A549 (cell line): ENCODE measurements around the gene LRP6. TPM values are rescaled to one million over a fixed set of nuclear protein-coding genes. Genes with fewer than 3 reads are reported as not detected.
A peak's percentile ranks its signal among the peaks of the same experiment; 100 is the strongest.

Experiments used
- ATAC-seq, 2 experiments: fragments of 200-7000 bp in 1 of 2; fragments of >200 bp in 1 of 2; cut with Nextera tagmentation in 1 of 2; cut with Tn5 transposase in 1 of 2; 3 replicates each; pipeline versions ENCODE4 v1.8.0 to v1.9.1; 2018 to 2020; ENCODE audit warnings: mild to moderate bottlenecking in 1 of 2, moderate library complexity in 1 of 2
- CTCF ChIA-PET: fragments of 300-600 bp; sonication (Branson Sonifier 250); formaldehyde crosslinking; extraction: SDS; loops from one replicate; lab custom pipeline; 2021; ENCODE audit warnings: antibody characterized with exemption, inconsistent platforms; lab: Yijun Ruan, JAX
- POLR2A ChIA-PET: fragments of 350-600 bp; formaldehyde crosslinking; extraction: SDS; loops from one replicate; lab custom pipeline; 2021; ENCODE audit warnings: antibody characterized with exemption, inconsistent platforms; lab: Yijun Ruan, JAX
- DNase-seq, 2 experiments: peaks; one replicate each; pipeline versions ENCODE4 v3.0.0 to v3.0.0-alpha.2; 2011 to 2016; ENCODE audit warnings: low read depth in 1 of 2, low spot score in 1 of 2
- FAIRE-seq: peaks from 2 replicates; lab custom pipeline; 2011; peaks lifted over from hg19 to GRCh38; lab: Jason Lieb, UNC
- H3K27ac ChIP-seq, 2 experiments: fragments of >200 bp; sonication (Bioruptor Twin); formaldehyde crosslinking; 3 replicates each; pipeline ENCODE4 v1.5.1; 2016 to 2017
- H3K4me1 ChIP-seq: fragments of >200 bp; sonication (Bioruptor Twin); formaldehyde crosslinking; 3 replicates; pipeline ENCODE4 v1.6.1; 2016
- H3K4me2 ChIP-seq: fragments of >200 bp; sonication (Bioruptor Twin); formaldehyde crosslinking; 3 replicates; pipeline ENCODE4 v1.6.1; 2016
- H3K4me3 ChIP-seq: fragments of >200 bp; sonication (Bioruptor Twin); formaldehyde crosslinking; 3 replicates; pipeline ENCODE4 v1.5.1; 2016
- H3K9me3 ChIP-seq: fragments of >200 bp; sonication (Bioruptor Twin); formaldehyde crosslinking; 3 replicates; pipeline ENCODE4 v1.6.1; 2016
- ATOH8 ChIP-seq: fragments of 250-450 bp; sonication (Bioruptor Pico); IDR thresholded peaks from 2 replicates; pipeline ENCODE4 v1.5.0; 2020; ENCODE audit warnings: low read depth, mild to moderate bottlenecking, moderate library complexity
- BCL3 ChIP-seq: fragments of >200 bp; sonication (Bioruptor Twin); formaldehyde crosslinking; IDR thresholded peaks from 3 replicates; pipeline ENCODE4 v1.6.1; 2016
- BHLHE40 ChIP-seq: IDR thresholded peaks from 2 replicates; pipeline ENCODE4 v1.6.1; 2012; ENCODE audit warnings: low read depth, low read length, inconsistent platforms
- CEBPB ChIP-seq, 2 experiments: fragments of >200 bp in 1 of 2; sonication (Bioruptor Twin) in 1 of 2; formaldehyde crosslinking in 1 of 2; IDR thresholded peaks; 2 replicates each; pipeline ENCODE4 v1.6.1; 2012 to 2016
- CHD2 ChIP-seq: fragments of 150-350 bp; IDR thresholded peaks from 2 replicates; pipeline ENCODE4 v1.6.1; 2014; ENCODE audit warnings: low read length; ENCODE audit not compliant: partially characterized antibody
- EHF ChIP-seq: fragments of 250-450 bp; sonication (Bioruptor Pico); IDR thresholded peaks from 2 replicates; pipeline ENCODE4 v1.5.0; 2020; ENCODE audit warnings: mild to moderate bottlenecking
- ESRRA ChIP-seq: fragments of 150-350 bp; IDR thresholded peaks from 2 replicates; pipeline ENCODE4 v1.6.1; 2014; ENCODE audit warnings: mild to moderate bottlenecking, low read length, borderline replicate concordance
- FOSB ChIP-seq: fragments of 250-450 bp; sonication (Bioruptor Pico); IDR thresholded peaks from 2 replicates; pipeline ENCODE4 v1.5.0; 2020; ENCODE audit warnings: mild to moderate bottlenecking, moderate library complexity
- FOSL2 ChIP-seq, 2 experiments: fragments of 450-650 bp in 1 of 2; fragments of >200 bp in 1 of 2; sonication (Bioruptor Twin) in 1 of 2; formaldehyde crosslinking; IDR thresholded peaks; 2 replicates each; pipeline versions ENCODE4 v1.5.0 to v1.6.1; 2016 to 2020; ENCODE audit warnings: mild to moderate bottlenecking in 1 of 2, moderate library complexity in 1 of 2
- FOXS1 ChIP-seq: fragments of 250-450 bp; sonication (Bioruptor Pico); IDR thresholded peaks from 2 replicates; pipeline ENCODE4 v1.5.0; 2020; ENCODE audit warnings: mild to moderate bottlenecking, moderate library complexity
- HDAC2 ChIP-seq: fragments of 200-600 bp; sonication (generic); IDR thresholded peaks from 2 replicates; pipeline ENCODE4 v1.6.1; 2016
- HEYL ChIP-seq: fragments of 250-450 bp; sonication (Bioruptor Pico); IDR thresholded peaks from 2 replicates; pipeline ENCODE4 v1.8.0; 2021; ENCODE audit warnings: mild to moderate bottlenecking, moderate library complexity
- HOXB5 ChIP-seq: fragments of 250-450 bp; sonication (Bioruptor Pico); IDR thresholded peaks from 2 replicates; pipeline ENCODE4 v1.5.0; 2020; ENCODE audit warnings: mild to moderate bottlenecking, moderate library complexity
- JUN ChIP-seq, 2 experiments: fragments of >200 bp; sonication (Bioruptor Twin); formaldehyde crosslinking; IDR thresholded peaks; 2 replicates in 1 of 2; 3 replicates in 1 of 2; pipeline ENCODE4 v1.6.1; 2016 to 2017
- JUNB ChIP-seq: fragments of >200 bp; sonication (Bioruptor Twin); formaldehyde crosslinking; IDR thresholded peaks from 2 replicates; pipeline ENCODE4 v1.6.1; 2016
- MAFK ChIP-seq: fragments of 450-650 bp; IDR thresholded peaks from 2 replicates; pipeline ENCODE4 v1.6.1; 2014; ENCODE audit not compliant: partially characterized antibody
- NFE2L2 ChIP-seq: fragments of 150-350 bp; conservative IDR thresholded peaks from 2 replicates; pipeline ENCODE4 v1.6.1; 2014; ENCODE audit warnings: low read length
- POLR2AphosphoS2 ChIP-seq: conservative IDR thresholded peaks from 2 replicates; pipeline ENCODE4 v1.6.1; 2012; ENCODE audit warnings: low read length, improper control_type of control experiment, inconsistent platforms
- RAD21 ChIP-seq, 2 experiments: fragments of >200 bp in 1 of 2; sonication (Bioruptor Twin) in 1 of 2; formaldehyde crosslinking in 1 of 2; IDR thresholded peaks in 1 of 2; conservative IDR thresholded peaks in 1 of 2; 2 replicates in 1 of 2; 3 replicates in 1 of 2; pipeline ENCODE4 v1.6.1; 2012 to 2018; ENCODE audit warnings: inconsistent platforms in 1 of 2
- REST ChIP-seq: fragments of 200-600 bp; sonication (generic); IDR thresholded peaks from 2 replicates; pipeline ENCODE4 v1.6.1; 2016; ENCODE audit warnings: antibody characterized with exemption, mild to moderate bottlenecking, moderate library complexity
- RFX5 ChIP-seq: fragments of 450-650 bp; IDR thresholded peaks from 2 replicates; pipeline ENCODE4 v1.7.1; 2014; ENCODE audit warnings: antibody characterized with exemption, mild to moderate bottlenecking, moderate library complexity
- SMC3 ChIP-seq: fragments of >200 bp; sonication (Bioruptor Twin); formaldehyde crosslinking; IDR thresholded peaks from 3 replicates; pipeline ENCODE4 v1.6.1; 2018; ENCODE audit warnings: inconsistent platforms
- TFCP2L1 ChIP-seq: fragments of 250-450 bp; sonication (Bioruptor Pico); IDR thresholded peaks from 2 replicates; pipeline ENCODE4 v1.5.0; 2021; ENCODE audit warnings: mild to moderate bottlenecking
- ZFP36 ChIP-seq: fragments of 450-650 bp; IDR thresholded peaks from 2 replicates; pipeline ENCODE4 v1.6.1; 2014; ENCODE audit warnings: borderline replicate concordance; ENCODE audit not compliant: partially characterized antibody
- ZSCAN20 ChIP-seq: fragments of 250-450 bp; sonication (Bioruptor Pico); IDR thresholded peaks from 2 replicates; pipeline ENCODE4 v1.8.0; 2022; ENCODE audit warnings: mild to moderate bottlenecking, moderate library complexity
- WGBS: methylation state at CpG from one replicate; pipeline ENCODE4 v1.1.6; 2017; ENCODE audit errors: missing lambda C conversion rate; 5-methylcytosine and 5-hydroxymethylcytosine counted together
- polyA plus RNA-seq, 4 experiments: library from polyadenylated mRNA; depleted of rRNA in 3 of 4; stranded (reverse); fragments of >200 nt; fragmentation: RNase III in 1 of 4; extraction: RNeasy Plus Mini Kit Qiagen cat#74134 plus additional on column Dnase treatment in 1 of 4; gene quantifications; 2 replicates in 3 of 4; 3 replicates in 1 of 4; pipeline ENCODE4 v1.2.3, GENCODE V29; 2011 to 2017

The LRP6 gene
- polyA plus RNA-seq, 2 of the 4 experiments (the other 2 are of a cell fraction), result 26.6 to 50.3 TPM

GRCh38 chr12:12206776-12207388, 60.0 kb downstream of the LRP6 start (continued):
- no peak for TF ChIP-seq REST

GRCh38 chr12:12202747-12203146, 64.1 kb downstream of the LRP6 start:
- Histone ChIP-seq H3K4me2 (no peak overlapping the region), H3K27ac (no peak overlapping the region), H3K9me3 (peaks cover 15% of the 10 kb centered on the region), H3K4me3 (no peak overlapping the region), H3K4me1 (peaks cover 29% of the 10 kb centered on the region)
- ATAC-seq (peak in 1 of 2 experiments; percentile 23; a peak in 1 of 6 replicates), FAIRE-seq (no peak), DNase-seq (no peak)
- 76% methylated on average over 1 of the region's 1 CpG for whole genome bisulfite sequencing
- TF ChIP-seq REST (no peak), EHF (CRISPR knock-in tag) (no peak), HEYL (no peak), HOXB5 (CRISPR knock-in tag) (no peak), CHD2 (no peak), NFE2L2 (no peak), JUNB (no peak), SMC3 (no peak), ZSCAN20 (no peak), FOSB (CRISPR knock-in tag) (no peak), FOSL2 (IDR thresholded peaks at IDR 0.05) (no peak), FOSL2 (CRISPR knock-in tag; IDR thresholded peaks at IDR 0.05) (no peak), ATOH8 (CRISPR knock-in tag) (no peak), ESRRA (no peak), JUN (IDR thresholded peaks at IDR 0.05) (no peak)
- ChIA-PET CTCF (interaction anchor here (1.2 to 2.1 kb wide), 3 partner anchors 10 to 125 kb away, joined by 3 to 5 read pairs (median 3); no protein-coding TSS in a partner anchor), POLR2A (no interaction called here)

- no peak overlapping the region for H3K4me2 ChIP-seq
- ChIA-PET POLR2A (no interaction called here), CTCF (interaction anchor here (2.1 to 2.4 kb wide), 2 partner anchors 11 to 126 kb away, joined by 5 read pairs; no protein-coding TSS in a partner anchor)
- no peak for DNase-seq
- ATAC-seq, result no peak
- no peak for FAIRE-seq
- H3K27ac ChIP-seq, result no peak overlapping the region
- peaks cover 22% of the 10 kb centered on the region for H3K9me3 ChIP-seq
- no peak overlapping the region for H3K4me3 ChIP-seq
- peaks cover 24% of the 10 kb centered on the region for H3K4me1 ChIP-seq
- WGBS, result 95% methylated on average over 9 of the region's 9 CpGs
- TF ChIP-seq RFX5, result no peak
- TF ChIP-seq HDAC2, result no peak
- no peak for TF ChIP-seq ZSCAN20
- no peak for TF ChIP-seq BCL3
- no peak for TF ChIP-seq MAFK
- TF ChIP-seq EHF (CRISPR knock-in tag), result no peak
- TF ChIP-seq ZFP36, result no peak
- TF ChIP-seq CEBPB (IDR thresholded peaks at IDR 0.05), result no peak
- no peak for TF ChIP-seq POLR2AphosphoS2
- TF ChIP-seq FOXS1, result no peak
- TF ChIP-seq RAD21 (conservative IDR thresholded peaks at IDR 0.05 in 1 of 2, IDR thresholded peaks at IDR 0.05 in 1 of 2), result no peak
- TF ChIP-seq BHLHE40, result no peak
- TF ChIP-seq TFCP2L1 (CRISPR knock-in tag), result no peak
- no peak for TF ChIP-seq FOSL2 (IDR thresholded peaks at IDR 0.05)
- no peak for TF ChIP-seq FOSL2 (CRISPR knock-in tag; IDR thresholded peaks at IDR 0.05)
- TF ChIP-seq HEYL, result no peak
- no peak for TF ChIP-seq FOSB (CRISPR knock-in tag)
- no peak for TF ChIP-seq JUNB
Measured at GRCh38 chr12:12202105-12202504, 64.7 kb downstream of the LRP6 start.
